ENCODE measurements around the gene FOXJ2.

GRCh38 chr12:8076366-8076765, 43.9 kb downstream of the FOXJ2 start:
- TF ChIP-seq CTCF (IDR thresholded peaks at IDR 0.05) (no peak), POLR2A (IDR thresholded peaks at IDR 0.05) (no peak), POLR2AphosphoS5 (IDR thresholded peaks at IDR 0.05) (no peak), EP300 (IDR thresholded peaks at IDR 0.05; ENCODE audit: low read depth) (no peak)

Data from transverse colon (tissue), 4 donors.